Aortic smooth muscle cell (primary cell): ENCODE data around the gene PCDHGB2. TPM values are rescaled to one million over a fixed set of nuclear protein-coding genes. Genes with fewer than 3 reads are reported as not detected.

Experiments
- total RNA-seq: library from RNA; depleted of rRNA; stranded (reverse); fragments of >200 nt; gene quantifications from 2 replicates; pipeline ENCODE4 v1.2.3, GENCODE V29; 2014

Gene PCDHGB2
- total RNA-seq, 1 donor from 2014 or later: 5.9 TPM

DNA sequence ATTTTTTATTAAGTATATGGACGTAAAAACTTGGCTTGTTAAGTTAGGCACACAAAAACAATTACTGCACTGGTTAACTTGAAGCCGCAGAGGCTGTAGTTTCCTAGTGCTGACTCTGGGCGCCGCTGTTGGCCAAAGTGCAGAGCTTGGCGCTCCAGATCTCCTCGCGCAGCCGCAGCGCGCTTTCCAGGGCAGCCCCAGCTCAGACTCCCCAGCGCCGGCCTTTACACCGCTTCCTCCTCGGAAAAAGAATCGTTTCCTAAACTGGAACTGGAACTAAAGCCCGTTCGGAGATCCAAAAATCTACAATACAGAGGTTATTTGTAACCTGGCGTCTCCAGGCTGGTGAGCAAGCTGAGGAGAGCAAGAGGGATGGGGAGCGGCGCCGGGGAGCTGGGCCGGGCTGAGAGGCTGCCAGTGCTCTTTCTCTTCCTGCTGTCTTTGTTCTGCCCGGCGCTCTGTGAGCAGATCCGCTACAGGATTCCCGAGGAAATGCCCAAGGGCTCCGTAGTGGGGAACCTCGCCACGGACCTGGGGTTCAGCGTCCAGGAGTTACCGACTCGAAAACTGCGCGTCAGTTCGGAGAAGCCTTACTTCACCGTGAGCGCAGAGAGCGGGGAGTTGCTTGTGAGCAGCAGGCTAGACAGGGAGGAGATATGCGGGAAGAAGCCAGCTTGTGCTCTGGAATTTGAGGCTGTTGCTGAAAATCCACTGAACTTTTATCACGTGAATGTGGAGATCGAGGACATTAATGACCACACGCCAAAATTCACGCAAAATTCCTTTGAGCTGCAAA, 38.2 kb downstream of the PCDHGB2 start, which contains the start of gene PCDHGB5:
Gene PCDHGB5, plus strand, starts transcription at position 192 of the 796 bp plus-strand sequence. Its CDS starts 181 bp downstream, at position 373.

DNA sequence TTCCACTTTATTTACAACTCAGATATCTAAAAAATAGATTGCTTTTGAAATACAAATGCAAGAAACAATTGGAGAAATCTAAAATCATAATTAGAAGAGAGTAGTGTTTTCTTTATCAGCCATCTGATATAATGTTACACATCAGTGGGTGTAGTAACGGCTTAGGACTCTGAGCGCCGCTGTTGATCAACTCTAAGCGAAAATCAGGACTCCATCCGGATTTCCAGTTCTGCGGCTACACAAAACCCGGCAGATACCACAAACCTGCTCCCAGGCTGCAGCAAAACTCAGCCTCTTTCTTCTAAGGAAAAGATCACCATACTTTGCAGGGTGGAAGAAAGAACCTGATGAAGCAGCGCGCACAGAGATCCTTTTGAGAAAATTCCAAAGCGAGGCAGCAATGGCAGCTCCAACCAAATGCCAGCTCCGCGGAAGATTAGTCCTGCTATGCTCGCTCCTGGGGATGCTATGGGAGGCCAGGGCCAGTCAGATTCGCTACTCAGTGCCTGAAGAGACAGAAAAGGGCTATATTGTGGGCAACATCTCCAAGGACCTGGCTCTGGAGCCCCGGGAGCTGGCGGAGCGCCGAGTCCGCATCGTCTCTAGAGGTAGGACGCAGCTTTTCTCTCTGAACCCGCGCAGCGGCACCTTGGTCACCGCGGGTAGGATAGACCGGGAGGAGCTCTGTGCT, 42.9 kb downstream of the PCDHGB2 start, which contains the start of gene PCDHGA9:
Gene PCDHGA9, plus strand, starts transcription at position 226 of the 691 bp plus-strand sequence. Its CDS starts 175 bp downstream, at position 401.

GRCh38 chr5:141407790-141408505, 48.2 kb downstream of the PCDHGB2 start, which contains the start of gene PCDHGB6:
TSS of gene PCDHGB6 (plus strand) at chr5:141408021. CDS start at chr5:141408203, 182 bp downstream.

Other genes starting within 250 kb of the PCDHGB2 start
- 0.68 and 0.79 TPM in 2 replicates for gene PCDHB4, start 238.2 kb upstream of the PCDHGB2 start, total RNA-seq
- gene PCDHB5, start 224.8 kb upstream of the PCDHGB2 start, total RNA-seq: 1.4 and 1.8 TPM in 2 replicates
- gene PCDHB6, start 209.9 kb upstream of the PCDHGB2 start, total RNA-seq: 0.13 and 0.37 TPM in 2 replicates
- 0.79 and 1.1 TPM in 2 replicates for gene PCDHB7, start 187.3 kb upstream of the PCDHGB2 start, total RNA-seq
- gene PCDHB8, start 182.2 kb upstream of the PCDHGB2 start, total RNA-seq: 0.62 and 1.1 TPM in 2 replicates
- gene PCDHB16, start 177.6 kb upstream of the PCDHGB2 start, total RNA-seq: 1.8 and 1.9 TPM in 2 replicates
- gene PCDHB9, start 172.8 kb upstream of the PCDHGB2 start, total RNA-seq: 0.40 and 0.44 TPM in 2 replicates
- gene PCDHB10, start 167.6 kb upstream of the PCDHGB2 start, total RNA-seq: 0.66 and 1.1 TPM in 2 replicates
- 0.44 and 0.53 TPM in 2 replicates for gene PCDHB11, start 160.4 kb upstream of the PCDHGB2 start, total RNA-seq
- 0.25 and 0.40 TPM in 2 replicates for gene PCDHB12, start 151.3 kb upstream of the PCDHGB2 start, total RNA-seq
- gene PCDHB13, start 146.1 kb upstream of the PCDHGB2 start, total RNA-seq: 0.81 and 1.1 TPM in 2 replicates
- gene PCDHB14, start 136.7 kb upstream of the PCDHGB2 start, total RNA-seq: 0.92 and 1.1 TPM in 2 replicates
- 0.53 and 0.56 TPM in 2 replicates for gene PCDHB15, start 114.6 kb upstream of the PCDHGB2 start, total RNA-seq
- 0.13 and 0.31 TPM in 2 replicates for gene SLC25A2, start 55.9 kb upstream of the PCDHGB2 start, total RNA-seq
- 81.0 and 83.9 TPM in 2 replicates for gene TAF7, start 39.2 kb upstream of the PCDHGB2 start, total RNA-seq
- 1.1 TPM in 2 replicates for gene PCDHGA1, start 29.5 kb upstream of the PCDHGB2 start, total RNA-seq
- gene PCDHGA2, start 21.2 kb upstream of the PCDHGB2 start, total RNA-seq: 1.7 and 2.5 TPM in 2 replicates
- 2.0 and 2.9 TPM in 2 replicates for gene PCDHGA3, start 16.2 kb upstream of the PCDHGB2 start, total RNA-seq
- gene PCDHGB1, start 9.9 kb upstream of the PCDHGB2 start, total RNA-seq: 1.8 and 4.3 TPM in 2 replicates
- 4.0 and 7.5 TPM in 2 replicates for gene PCDHGA4, start 5.0 kb upstream of the PCDHGB2 start, total RNA-seq
- gene PCDHGA5, start 4.2 kb downstream of the PCDHGB2 start, total RNA-seq: 1.5 and 2.7 TPM in 2 replicates
- 5.7 and 8.4 TPM in 2 replicates for gene PCDHGB3, start 10.2 kb downstream of the PCDHGB2 start, total RNA-seq
- 3.3 and 5.3 TPM in 2 replicates for gene PCDHGA6, start 13.9 kb downstream of the PCDHGB2 start, total RNA-seq
- 3.4 and 4.8 TPM in 2 replicates for gene PCDHGA7, start 22.7 kb downstream of the PCDHGB2 start, total RNA-seq
- gene PCDHGB4, start 27.7 kb downstream of the PCDHGB2 start, total RNA-seq: 20.1 and 26.5 TPM in 2 replicates
- 2.2 and 3.9 TPM in 2 replicates for gene PCDHGA8, start 32.6 kb downstream of the PCDHGB2 start, total RNA-seq
- gene PCDHGB5, start 38.0 kb downstream of the PCDHGB2 start, total RNA-seq: 21.0 and 29.1 TPM in 2 replicates
- gene PCDHGA9, start 42.8 kb downstream of the PCDHGB2 start, total RNA-seq: 2.9 and 5.7 TPM in 2 replicates
- gene PCDHGB6, start 48.0 kb downstream of the PCDHGB2 start, total RNA-seq: 3.3 and 4.7 TPM in 2 replicates
- 5.3 and 7.5 TPM in 2 replicates for gene PCDHGA10, start 53.0 kb downstream of the PCDHGB2 start, total RNA-seq
- gene PCDHGB7, start 57.7 kb downstream of the PCDHGB2 start, total RNA-seq: 9.1 and 17.3 TPM in 2 replicates
- gene PCDHGA11, start 61.1 kb downstream of the PCDHGB2 start, total RNA-seq: 11.0 and 18.2 TPM in 2 replicates
- 17.6 and 22.3 TPM in 2 replicates for gene PCDHGA12, start 70.5 kb downstream of the PCDHGB2 start, total RNA-seq
- 72.0 and 83.4 TPM in 2 replicates for gene PCDHGC3, start 116.0 kb downstream of the PCDHGB2 start, total RNA-seq
- 2.0 and 3.2 TPM in 2 replicates for gene PCDHGC4, start 125.0 kb downstream of the PCDHGB2 start, total RNA-seq
- 3.4 and 4.7 TPM in 2 replicates for gene PCDHGC5, start 129.1 kb downstream of the PCDHGB2 start, total RNA-seq